RCC 7860 (cell line): ENCODE measurements around the gene JPT2.
"Not testable (repeated sequence)": the region's sequence is repeated elsewhere in the genome, so short reads cannot be mapped to it uniquely, and the experiment has no call there.

Source experiments
- DNase-seq: peaks from one replicate; pipeline ENCODE4 v3.0.0-alpha.2; 2015; ENCODE audit warnings: low spot score
- FAIRE-seq: peaks from 2 replicates; lab custom pipeline; 2012; peaks lifted over from hg19 to GRCh38; lab: Jason Lieb, UNC

The JPT2 gene

DNA sequence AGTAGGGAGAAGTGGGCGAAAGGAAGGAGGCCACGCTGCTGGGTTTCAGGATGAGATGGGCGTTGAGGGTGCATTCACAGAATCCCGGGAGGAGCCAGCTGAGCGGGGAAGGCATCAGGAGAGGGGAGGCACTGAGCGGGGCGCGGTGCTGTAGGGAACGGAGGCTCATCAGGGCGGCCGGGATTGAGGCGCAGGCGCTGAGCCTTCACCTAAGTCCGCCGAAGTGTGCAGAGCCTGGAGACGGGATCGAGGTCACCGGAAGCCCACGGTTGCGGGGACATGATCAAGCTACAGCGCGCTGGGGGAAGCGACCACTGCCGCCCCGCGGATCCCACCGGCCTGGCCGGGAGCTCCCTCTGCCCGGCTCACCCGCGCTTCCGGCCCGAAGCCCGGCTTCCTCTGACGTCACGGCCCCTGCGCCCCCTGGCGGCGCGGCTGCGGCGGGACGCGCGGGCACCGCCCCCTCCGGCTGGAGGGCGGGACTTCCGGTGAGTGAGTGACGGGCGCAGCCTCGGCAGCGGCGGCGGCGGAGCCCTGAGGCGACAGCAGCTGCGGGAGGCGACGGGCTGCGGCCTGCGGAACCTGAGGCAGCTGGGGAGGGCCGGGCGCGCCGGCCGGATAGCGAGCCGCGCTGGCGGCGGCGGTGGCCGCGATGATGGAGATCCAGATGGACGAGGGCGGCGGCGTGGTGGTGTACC is 27.8 kb downstream of the JPT2 start, which contains the start of gene MAPK8IP3:
TSS of gene MAPK8IP3 (plus strand) at position 508 of the 698 bp plus-strand sequence. CDS start at position 653, 145 bp downstream.
- peak; percentile 79 for DNase-seq
- FAIRE-seq = no peak

DNA sequence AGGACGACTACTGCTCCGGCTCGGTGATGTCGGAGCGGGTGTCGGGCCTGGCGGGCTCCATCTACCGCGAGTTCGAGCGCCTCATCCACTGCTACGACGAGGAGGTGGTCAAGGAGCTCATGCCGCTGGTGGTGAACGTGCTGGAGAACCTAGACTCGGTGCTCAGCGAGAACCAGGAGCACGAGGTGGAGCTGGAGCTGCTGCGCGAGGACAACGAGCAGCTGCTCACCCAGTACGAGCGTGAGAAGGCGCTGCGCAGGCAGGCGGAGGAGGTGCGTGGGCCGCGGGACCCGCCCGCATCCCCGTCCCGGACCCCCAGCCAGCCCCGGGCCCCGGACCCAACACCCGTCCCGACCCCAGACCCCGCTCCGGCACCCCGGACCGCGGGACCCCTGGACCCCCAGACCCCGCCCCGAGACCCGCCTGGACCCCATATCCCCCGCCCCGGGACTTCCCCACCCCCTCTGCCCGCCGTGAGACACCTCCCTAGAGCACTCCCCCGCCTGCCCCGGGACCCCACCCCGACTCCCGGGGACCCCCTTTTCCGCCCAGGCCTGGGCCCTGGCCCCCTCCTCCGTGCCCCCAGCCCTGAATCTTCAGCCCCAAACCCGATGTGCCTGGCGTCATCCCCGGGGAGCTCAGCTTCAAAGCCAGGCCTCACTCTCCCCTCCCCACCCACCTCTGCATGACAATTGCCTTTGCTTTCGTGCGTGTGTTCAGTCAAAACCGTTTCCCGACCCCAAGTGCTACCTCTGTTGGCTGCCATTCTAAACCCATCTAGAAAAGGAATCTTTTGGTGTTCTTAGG is 28.5 kb downstream of the JPT2 start:
- FAIRE-seq = no peak

DNA sequence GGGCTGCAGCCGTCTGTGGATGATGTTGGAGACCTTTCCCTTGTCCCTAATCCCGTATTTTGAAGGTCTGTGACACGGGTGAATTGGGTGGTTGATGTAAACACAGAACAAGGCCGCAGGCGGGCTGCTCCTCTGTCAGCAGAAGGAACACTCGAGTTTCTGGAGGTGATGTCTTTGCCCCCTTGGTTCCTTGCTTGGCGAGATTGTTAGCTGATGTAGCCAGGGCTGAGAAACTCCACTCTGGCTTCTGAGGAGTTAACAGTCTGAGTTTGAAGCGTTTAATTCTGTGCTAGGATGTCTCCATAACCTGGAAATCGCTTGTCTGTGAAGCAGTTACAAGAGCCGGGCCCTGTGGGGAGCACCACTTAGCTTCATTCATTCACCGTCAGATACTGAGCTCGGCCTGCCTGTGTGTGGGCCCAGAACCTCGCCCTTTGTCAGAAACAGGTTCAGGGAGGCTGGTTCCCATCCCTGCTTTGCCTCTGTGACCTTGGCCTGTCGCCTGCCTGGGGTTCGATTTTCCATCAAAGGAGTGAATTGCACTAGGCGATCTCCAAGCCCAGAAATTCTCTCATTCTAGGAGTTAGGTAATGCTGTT is 29.2 kb downstream of the JPT2 start:
- no peak for FAIRE-seq
- no peak for DNase-seq

More for the DNA sequence above, 28.5 kb downstream of the JPT2 start:
- peak; percentile 15 for DNase-seq

DNA sequence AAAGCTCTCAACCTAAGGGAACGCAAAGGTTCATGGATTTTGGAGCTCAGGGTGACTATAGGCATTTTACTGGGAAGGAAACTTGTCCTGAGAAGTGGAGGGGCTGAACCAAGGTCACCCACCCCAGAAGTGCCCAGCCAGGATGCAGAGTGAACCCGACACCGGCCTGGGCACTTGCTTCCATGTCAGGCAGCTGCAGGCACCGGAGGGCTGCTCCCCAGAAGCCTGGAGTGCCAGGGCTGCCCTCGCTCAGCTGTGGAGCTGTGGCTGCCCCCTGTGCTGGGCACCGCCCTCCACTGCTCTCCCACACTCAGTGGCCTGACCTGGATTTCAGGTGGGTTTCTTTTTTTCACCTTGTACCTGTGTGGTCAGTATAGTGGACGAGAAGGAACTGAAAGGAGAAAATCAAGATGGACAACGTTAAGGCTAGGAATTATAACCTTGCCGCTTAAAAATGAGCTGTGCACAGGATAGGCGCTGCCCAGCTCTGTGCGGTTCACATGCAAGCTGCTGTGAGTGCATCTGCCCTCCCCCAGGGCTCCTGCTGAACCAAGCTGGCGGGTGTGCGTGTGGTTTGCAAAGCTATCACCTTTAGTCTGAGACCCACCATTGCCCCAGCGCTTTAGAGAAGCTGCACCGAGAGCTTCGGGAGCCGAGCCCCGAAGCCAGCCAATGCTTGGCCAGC is 30.1 kb downstream of the JPT2 start:
- FAIRE-seq (no peak), DNase-seq (no peak)

DNA sequence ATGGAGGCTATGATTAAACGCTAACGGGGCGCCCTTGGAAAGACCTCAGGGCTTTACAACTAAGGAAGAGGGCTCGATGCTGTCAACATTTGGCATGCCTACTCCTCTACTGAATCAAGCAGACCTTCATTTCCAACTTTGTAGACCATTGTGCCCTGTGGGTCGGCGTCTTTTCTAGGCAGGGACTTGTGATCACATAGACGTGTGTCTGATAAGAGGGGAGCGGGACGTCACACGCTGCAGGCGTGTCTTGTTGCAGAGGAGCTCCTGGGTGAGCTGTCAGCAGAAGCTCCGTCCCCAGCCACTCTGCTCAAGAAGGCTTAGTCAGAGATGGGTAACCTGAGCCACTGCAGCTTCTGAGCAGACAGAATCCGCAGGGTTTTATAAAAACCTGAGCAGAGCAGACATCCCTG is 30.7 kb downstream of the JPT2 start:
- peak; percentile 14 for DNase-seq
- FAIRE-seq = no peak

DNA sequence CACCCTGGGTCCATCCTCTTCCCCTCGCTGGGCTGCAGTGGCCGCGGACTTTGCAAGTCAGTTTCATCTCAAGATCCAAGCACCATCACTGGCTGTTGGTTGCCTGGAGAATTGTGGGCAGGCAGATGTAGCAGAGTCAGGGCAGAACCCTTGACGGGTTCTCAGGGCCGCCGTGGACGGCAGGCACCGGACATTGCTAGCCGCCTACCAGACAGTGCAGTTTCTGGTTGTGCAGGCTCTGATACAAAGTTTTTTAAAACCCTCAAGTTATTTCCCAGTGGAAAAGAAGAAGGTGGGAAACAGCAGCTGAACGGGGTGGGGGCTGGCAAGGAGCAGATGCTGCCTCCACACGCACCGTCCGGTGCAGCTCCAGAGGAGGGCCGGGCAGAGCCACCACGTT is 31.3 kb downstream of the JPT2 start:
- FAIRE-seq = no peak
- no peak for DNase-seq

DNA sequence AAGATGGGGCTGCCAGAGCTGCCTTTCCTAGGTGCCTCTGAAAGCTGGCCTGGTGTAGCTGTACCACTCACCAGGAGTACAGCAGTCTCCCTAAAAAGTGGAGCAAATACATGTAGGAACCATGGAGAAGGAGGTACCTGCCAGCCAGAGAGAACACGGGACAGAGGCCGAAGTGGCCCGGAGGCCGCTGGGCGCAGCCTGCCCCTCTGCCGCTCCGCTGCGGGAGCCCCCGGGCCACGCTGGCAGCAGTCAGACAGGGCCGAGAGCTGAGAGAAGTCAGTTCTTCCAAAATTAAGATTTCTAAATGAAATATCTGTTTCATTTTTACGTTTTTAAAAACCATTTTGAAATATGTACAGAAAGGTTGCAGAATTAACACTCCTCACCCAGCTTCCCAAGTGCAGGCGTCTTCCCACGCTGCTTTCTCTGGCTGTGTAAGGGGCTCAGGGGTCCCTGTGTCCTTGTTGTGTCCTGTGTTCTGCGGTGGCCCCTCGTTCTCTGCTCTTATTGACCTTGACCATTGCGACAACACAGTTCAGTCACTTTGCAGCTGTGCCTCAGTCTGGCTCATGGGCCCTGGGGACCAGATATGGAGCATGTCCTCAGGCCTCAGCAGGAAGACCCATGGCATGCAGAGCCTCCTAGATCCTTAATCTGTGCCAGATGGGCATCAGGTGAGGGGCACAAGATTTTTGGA is 32.9 kb downstream of the JPT2 start:
- DNase-seq (no peak), FAIRE-seq (no peak)

DNA sequence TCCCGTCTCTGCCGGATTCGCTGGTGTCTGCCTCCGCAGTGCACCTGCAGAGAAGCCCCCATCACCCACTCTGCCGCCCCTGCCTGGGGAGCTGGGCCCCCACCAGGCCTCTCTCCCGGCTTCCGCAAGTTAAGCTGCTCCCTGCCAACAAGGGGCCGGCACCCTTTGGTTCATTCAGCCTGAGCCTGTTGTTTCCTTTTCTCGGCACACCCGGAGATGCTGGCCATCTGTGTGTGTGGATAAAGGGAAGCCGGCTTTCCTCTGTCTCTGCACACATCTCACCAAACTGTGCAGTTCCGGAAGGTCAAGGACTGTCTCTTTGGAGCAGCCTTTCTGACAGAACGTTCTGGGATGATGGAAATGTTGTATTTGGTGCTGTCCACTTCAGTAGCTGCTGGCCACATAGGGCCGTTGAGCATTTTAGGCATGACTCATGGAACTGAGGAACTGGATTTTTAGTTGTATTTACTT is 34.7 kb downstream of the JPT2 start:
- no peak for DNase-seq
- no peak for FAIRE-seq

DNA sequence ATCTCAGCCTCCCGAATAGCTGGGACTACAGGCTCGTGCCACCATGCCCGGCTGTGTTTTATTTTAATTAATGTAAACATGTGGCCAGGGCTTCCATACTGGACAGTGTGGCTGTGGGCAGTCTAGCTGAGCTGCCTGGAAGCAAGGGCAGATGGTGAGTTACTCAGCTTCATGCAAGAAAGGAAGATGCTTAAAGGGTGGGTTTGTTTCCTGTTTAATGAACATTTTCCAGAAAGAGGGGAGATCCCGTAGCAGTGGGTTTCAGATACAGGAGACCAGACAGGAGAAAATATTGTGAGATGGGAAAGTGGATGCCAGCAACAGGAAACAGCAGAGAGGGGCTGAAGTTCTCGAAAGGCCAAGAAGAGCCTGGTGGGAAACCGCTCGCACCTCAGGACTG is 35.3 kb downstream of the JPT2 start:
- FAIRE-seq = no peak

DNA sequence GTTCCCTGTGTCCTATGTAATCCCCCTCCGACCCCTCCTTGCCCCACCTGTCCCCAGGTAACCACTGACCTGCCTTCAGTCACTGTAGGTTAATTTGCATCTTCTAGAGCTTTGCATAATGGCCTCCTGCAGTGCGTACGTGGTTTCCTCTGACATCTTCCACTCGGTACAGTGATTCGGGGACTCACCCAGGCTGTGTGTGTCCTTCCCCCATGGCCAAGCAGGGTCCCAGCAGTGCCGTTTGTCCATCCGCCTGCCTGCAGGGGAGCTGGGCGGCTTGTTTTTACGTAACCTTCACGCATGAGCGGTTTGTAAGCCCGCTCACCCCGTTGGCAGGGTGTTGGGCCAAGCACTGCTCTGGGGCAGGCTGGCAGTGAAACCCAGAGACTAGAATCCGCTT is 35.9 kb downstream of the JPT2 start:
- FAIRE-seq (no peak), DNase-seq (no peak)

More for the DNA sequence above, 35.3 kb downstream of the JPT2 start:
- DNase-seq = no peak

DNA sequence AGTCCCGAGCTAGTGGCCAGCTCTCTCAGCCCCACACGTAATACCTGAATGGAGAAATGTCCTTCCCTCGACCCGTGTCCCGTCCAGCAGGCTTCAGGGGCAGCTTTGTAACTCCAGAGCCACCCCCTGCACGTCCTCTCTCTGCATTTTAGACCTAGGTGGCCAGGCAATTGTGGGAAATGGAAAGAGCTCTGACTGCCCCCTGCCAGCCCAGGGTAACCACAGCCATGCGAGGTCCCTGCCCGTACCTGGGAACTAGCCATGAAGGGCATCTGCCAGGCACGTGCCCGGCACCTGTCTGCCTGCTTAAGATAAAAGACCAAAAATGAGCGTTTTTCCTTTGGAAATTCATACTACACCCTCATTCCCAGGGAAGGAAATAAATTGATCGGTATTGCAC is 37.1 kb downstream of the JPT2 start:
- FAIRE-seq = no peak

DNA sequence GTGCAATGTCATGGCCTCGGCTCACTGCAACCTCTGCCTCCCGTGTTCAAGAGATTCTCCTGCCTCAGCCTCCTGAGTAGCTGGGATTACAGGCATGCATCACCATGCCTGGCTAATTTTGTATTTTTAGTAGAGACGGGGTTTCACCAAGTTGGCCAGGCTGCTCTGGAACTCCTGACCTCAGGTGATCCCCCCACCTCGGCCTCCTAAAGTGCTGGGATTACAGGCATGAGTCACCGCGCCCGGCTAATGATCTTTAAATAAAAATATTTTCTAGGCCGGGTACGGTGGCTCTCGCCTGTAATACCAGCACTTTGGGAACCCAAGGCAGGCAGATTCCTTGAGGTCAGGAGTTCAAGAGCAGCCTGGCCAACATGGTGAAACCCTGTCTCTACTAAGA is 40.2 kb downstream of the JPT2 start:
- DNase-seq, FAIRE-seq: not testable (repeated sequence)

More for the DNA sequence above, 37.1 kb downstream of the JPT2 start:
- DNase-seq = no peak

DNA sequence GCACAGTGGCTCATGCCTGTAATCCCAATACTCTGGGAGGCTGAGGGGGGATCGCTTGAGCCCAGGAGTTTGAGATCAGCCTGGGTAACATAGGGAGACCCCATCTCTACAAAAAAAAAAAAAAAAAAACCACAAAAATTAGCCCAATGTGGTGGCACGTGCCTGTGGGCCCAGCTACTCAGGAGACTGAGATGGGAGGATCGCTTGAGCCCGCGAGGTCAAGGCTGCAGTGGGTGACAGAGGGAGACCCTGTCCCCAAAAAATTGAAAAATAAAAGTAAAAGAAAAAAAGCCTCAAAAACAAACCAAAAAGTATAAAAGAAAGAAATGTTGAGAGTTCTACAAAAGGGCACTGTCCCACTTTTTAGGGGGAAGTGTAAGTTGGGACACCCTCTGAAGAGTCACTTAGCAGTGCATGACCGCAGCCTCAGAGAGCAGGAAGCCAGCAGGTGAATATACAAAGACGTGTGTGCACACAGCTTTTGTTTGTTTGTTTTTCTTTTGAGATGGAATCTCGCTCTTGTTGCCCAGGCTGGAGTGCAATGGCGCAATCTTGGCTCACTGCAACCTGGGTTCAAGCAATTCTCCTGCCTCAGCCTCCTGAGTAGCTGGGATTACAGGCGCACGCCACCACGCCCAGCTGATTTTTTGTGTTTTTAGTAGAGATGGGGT is 41.6 kb downstream of the JPT2 start:
- not testable (repeated sequence) for FAIRE-seq, DNase-seq

DNA sequence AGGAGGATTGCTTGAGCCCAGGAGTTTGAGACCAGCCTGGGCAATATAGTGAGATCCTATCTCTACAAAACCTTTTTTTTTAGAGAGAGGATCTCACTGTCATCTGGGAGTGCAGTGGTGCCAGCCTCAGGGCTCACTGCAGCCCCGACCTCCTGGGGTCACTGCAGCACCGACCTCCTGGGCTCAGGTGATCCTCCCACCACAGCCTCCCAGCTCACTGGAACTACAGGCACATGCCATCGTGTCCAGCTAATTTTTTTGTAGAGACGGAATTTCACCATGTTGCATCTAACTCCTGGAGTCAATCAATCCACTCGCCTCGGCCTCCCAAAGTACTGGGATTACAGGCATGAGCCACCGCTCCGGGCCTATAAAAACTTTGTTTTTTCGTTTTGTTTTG is 43.3 kb downstream of the JPT2 start:
- no peak for FAIRE-seq

DNA sequence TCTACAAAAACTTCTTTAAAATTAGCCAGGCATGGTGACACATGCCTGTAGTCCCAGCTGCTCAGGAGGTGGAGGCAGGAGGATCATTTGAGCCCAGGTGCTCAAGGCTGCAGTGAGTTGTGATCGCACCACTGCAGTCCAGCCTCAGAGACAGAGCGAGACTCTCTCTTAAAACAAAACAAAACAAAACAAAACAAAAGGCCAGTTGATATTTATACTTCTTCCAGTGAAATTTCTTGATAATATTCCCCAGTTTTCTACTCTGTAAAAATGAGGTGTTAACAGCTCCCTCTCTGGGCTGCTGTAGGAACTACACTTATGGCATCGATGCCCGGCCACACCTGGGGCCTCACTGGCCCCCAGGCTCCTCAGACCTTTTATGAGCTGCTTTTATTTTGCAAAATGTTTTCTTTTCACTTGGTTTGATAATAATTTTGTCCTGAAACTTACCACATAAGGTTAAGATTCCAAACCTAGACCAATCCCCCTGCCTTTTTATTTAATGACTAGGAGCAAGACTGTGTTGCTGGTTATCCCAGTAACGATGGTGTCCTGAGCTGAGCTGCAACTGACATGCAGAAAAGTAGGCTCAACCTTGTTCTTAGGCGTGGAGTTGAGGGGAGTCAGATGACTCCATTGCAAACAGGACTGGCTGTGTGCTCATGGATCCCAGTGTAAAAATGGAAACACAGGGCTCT is 45.5 kb downstream of the JPT2 start:
- DNase-seq (peak; percentile 12), FAIRE-seq (peak; percentile 16)

More for the DNA sequence above, 43.3 kb downstream of the JPT2 start:
- DNase-seq = no peak

DNA sequence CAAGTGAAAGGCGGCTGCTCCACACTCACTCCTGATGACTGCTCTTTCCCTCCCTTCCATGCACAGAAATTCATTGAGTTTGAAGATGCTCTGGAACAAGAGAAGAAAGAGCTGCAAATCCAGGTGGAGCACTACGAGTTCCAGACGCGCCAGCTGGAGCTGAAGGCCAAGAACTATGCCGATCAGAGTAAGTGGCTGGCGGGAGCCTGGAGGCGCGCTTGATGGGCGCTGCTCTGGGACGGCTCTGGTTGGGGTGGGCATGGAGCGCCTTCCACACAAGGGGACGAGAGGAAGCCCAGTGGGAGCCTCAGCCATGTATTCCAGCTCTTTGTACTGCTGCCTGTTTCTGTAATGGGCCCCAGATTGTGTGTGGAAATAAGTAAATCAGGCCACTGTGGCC is 46.4 kb downstream of the JPT2 start:
- FAIRE-seq (no peak), DNase-seq (no peak)

DNA sequence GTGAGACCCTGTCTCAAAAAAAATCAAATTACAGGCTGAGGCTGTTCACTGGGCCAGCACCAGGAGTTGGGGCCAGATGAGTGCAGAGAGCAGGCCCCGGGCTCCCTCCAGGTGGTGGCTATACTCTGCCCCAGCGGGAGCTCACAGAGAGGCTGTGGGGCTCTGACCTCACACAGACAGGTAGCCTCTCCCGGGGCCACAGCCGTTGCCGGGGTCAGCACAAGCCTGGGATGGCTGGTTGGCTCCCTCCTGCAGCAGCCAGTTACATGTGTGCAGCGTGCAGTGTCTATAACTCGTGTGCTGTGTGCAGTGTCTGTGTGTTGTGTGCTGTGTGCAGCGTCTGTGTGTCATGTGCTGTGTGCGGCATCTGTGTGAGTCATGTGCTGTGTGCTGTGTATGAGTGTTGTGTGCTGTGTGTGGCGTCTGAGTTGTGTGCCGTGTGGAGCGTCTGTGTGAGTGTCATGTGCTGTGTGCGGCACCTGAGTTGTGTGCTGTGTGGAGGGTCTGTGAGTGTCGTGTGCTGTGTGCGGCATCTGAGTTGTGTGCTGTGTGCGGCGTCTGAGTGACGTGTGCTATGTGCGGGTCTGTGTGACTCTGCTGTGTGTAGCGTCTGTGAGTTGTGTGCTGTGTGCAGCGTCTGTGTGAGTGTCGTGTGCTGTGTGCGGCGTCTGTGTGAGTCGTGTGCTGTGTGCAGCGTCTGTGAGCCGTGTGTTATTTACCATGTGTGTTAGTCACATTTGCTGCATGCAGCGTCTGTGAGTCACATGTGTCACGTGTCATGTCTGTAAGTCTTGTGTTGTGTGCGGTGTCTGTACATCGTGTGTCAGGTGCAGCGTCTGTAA is 48.8 kb downstream of the JPT2 start:
- FAIRE-seq (no peak), DNase-seq (no peak)
